HG03064 (cell line): Measurements from ENCODE around the gene FAM170B.

Experiments
- ATAC-seq: cut with Tn5 transposase; IDR thresholded peaks from one replicate; pipeline ENCODE4 v1.9.1; 2021; ENCODE audit warnings: low read depth; ENCODE audit not compliant: unreplicated experiment

Gene FAM170B

DNA sequence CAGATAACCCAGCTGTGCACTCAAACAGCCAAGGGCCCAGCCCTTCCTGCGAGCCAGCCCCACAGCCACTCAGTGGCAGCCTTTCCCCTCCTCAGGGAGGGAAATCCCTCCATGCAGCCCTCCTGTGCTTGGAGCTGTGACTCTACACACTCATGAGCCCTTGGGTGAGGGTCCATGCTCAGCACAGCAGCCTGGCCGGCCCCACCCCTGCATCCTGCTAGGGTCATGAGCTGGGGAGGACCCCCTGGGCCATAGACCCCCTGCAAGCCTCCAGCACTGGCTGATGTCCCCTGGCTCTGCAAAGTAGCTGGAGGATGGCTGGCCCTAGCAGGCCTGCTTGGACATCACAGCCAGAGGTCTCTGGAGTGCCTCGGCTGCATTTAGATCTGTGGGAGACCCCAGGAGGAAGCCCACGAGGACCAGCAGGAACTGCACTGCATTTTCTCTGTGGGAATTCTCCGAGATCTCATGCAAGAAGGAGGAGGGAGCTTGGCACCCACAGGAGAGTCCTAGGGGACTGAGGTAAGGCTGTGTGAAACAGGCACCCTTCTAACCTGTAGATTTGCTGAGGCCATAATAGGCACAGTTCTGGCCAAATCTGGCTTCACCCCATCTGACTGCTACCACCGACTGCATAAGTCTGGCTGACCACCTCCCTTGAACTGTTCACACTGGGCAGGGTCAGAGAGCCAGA lies 37.0 kb upstream of the FAM170B start:
- ATAC-seq = no peak

DNA sequence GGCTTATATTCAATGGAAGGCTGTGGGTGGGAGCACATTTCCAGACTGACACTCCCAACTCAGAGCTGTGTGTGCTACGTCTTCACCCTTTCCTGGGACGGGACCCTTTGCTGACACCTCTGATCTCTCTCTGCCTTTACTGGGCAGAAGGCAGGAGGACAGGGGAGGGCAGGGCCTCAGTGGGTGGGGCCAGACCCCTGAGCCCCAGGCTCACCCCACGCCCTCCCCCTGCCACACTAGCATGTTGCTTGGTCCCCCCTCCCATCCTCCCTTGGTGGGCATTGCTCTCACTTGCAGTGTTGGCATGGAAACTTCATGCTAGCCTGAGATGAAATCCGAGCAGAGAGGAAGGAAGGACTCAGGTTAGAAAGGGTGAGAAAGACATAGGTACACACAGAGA lies 36.0 kb upstream of the FAM170B start:
- no peak for ATAC-seq

DNA sequence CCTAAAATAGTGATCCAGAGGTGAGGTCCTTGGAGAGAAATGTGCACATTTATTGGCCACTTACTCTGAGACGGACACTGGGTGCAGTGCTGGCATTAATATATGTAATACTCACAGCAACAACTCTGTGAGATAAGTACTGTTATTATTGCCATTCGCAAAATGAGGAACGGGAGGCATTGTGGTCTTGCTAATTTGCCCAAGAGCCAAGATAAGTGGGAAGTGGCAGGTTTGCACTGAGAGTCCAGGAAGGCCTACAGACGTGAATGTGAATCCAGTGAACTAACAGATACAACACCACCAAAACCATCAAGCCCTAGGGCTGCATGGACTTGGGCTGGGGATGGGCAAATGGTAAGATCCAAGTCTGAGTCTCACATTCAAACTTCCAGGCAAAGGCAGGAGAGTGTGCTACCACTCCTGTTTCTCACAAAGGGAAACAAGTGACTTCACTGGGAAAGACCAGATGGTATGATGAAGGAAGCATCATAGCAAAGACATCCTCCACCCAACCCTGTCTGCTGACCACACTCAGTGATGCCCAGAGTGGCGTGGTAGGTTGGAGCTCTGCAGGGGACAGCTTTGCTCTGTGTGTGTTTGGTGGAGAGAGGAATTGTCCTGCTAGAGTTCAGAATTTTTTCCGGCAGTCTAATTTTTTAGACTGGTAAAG lies 35.1 kb upstream of the FAM170B start:
- ATAC-seq = no peak

DNA sequence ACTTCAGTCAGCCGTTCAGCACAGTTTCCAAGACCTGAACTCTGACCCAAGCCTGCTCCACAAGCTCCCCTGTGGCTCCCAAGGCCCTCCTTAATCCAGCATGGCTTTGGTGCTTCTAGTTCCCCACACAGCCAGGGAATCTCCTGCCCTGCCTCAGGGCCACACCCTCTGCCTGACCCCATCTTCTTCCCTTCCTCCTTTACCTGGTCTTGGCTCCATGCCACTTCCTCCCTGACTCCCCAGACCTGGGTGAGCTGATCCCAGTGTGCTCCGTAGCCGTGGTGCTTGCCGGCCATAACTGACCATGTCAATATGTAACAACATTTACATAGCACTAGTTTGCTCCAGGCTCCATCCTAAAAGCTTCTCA lies 34.3 kb upstream of the FAM170B start:
- ATAC-seq = no peak

DNA sequence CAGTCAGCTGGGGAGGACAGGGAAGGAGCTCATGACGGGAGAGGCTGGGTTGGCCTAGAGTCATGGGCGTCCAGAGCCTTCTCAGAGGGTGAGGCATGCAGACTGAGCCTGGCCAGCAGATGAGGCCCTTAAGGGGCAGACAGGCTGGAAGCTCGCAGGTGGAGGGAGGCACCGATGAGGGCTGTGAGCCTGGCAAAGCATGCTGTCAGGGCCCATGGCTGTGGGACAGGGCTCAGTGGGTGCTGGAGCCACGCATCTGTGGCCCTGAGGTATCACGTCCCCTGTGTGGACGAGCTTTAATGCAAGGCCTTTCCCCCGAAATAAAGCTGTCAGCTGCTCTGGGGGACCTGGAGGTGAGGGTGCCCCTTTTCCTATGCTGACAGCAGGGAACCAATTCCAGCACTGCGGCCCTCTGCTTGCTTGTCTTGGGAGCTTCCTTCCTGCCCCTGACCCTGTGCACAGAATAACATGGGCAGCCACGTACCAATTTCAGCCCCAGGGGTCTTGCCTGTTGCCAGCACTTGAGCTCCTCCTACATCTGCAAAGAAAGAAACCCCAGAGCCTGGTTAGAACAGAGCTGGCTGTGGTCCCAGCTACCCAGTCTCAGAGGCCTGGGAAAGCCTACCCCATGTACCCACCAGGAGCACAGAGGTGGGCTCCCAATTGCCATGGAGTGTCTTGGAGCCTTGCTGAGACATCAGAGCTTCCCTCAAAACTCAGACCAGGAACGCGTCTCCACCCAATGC lies 33.8 kb upstream of the FAM170B start:
- no peak for ATAC-seq

DNA sequence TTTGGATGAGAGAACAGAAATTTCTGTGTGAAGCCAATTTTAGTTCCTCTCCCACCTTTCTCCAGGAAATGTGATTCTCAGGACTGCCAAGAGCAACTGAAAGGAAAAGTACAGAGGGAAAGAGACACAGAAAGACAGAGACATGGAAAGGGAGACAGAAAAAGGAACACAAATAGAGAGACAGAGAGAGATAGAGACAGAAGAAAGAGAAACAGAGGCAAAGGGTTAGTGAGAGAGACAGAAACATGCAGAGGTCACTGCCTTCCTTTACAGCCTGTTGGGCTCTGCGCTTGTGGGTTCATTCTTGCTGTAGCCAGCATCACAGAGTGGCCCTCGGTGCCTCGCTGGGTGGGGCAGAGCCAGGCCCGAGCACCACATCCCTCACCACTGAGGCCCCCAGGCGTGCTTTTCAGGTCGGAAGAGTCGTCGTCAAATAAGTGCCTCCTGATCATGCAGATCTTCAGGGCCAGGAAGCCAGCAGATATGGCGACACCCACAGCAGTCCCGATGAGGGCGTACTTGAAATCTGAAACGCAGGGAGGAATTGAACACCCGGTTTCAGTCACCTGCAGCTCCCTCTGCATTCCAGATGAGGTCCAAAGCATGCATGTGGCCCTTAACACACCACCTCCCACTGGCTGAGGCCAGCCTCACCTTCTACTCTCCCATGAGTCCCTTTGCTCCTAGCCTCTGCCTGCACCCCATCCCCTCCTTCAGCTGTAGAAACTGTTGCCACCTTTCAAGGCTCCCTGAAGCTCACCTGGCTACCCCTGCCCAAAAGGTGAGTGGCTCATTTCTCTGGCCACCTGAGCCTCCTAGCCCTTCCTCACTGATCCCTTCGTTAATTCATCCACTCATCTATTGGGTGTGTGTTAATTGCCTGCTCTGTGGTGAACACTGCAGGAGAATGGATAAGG lies 32.9 kb upstream of the FAM170B start:
- ATAC-seq = no peak

DNA sequence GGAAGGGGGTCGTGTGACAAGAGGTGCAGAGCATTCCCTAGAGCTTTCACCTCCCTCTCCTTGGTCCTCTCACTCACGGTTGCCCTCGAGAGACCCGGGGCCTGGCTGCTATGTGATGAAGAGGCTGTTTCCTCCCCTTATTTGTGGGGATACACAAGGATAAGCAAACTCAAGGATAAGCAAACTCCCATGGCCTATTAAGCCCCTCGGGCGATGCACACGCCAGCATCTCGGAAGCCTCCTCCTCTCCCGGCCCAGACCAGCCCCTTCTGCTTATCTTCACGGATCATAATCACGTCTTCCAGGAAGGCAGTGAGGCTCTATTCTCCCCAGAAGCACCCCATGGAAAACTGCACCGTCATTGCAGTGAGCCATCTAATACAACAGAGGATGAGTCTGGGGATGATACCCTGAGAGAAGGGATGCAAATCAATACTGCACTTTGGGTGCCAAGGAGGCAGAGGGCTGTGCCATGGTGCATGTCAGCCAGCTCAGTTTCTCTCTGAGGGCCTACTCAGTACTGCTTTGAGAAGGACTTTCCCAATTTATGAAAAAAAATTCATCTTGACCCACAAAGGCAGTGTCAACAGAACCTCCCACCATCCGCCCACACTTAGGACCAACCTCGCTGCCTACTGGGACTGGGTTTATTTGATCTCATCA lies 32.1 kb upstream of the FAM170B start:
- ATAC-seq = no peak

DNA sequence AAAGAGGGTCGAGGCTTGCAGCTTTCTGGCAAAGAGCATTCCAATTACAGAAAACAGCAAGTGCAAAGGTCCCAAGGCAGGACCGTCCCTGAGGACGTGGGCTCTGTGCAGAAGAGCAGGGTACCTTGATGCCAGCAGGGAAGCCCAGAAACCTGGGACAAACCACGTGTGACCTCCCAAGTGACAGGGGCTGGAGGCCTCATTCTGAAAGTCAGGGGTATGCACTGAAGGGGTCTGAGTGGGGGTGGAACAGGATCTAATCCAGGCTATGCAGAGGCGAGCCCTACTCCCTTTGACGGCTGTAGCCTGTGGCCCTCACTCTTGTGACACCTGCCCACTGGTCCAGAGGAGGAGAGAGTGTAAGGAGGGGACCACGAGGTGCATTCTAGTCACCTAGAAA lies 31.4 kb upstream of the FAM170B start:
- ATAC-seq = no peak

DNA sequence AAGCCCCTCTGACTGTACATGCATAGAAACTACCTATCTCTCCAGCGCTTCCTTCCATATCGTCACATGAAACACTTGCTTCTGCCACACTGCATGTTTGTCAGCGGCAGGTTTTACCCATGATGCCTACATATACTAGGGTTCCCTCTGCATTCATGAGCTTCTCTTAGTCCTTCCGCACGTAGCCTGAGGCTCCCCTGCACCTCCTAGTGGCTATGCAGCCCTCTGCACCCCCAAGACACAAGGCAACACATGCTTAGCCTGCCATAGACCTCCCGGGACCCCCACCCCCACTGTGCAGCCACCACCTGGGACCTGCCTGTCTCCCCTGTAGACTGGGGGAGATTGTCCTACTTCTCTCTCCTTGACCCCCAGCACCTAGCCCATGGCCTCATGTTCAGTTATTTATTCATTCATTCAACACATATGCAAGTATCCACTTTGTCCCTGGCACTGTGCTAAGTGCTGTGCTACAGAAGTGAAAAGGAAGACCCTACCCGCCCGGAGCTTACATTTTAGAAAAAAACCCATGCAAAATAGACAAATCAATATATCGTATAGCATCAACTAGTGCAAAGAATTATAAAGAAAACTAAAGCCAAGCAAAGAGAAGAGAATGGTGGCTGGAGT lies 30.9 kb upstream of the FAM170B start:
- no peak for ATAC-seq

DNA sequence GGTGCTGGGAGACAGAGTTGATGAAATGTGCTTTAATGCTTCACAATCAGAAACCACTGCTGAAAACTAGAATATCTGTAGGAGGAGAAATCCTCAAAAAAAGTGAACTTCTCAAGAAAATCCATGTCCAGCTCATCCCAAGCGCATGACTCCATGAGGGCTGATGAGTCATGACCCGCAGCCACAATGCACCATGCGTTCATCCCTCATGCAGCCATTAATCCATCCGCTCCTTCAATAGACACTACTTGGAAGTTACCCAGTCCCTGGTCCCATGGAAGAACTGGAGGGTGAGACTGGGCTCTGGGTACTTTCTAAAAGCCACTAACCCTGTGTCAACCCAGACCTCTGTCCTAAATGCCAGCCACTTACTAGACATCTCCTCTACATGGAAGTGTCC lies 29.9 kb upstream of the FAM170B start:
- ATAC-seq = no peak

DNA sequence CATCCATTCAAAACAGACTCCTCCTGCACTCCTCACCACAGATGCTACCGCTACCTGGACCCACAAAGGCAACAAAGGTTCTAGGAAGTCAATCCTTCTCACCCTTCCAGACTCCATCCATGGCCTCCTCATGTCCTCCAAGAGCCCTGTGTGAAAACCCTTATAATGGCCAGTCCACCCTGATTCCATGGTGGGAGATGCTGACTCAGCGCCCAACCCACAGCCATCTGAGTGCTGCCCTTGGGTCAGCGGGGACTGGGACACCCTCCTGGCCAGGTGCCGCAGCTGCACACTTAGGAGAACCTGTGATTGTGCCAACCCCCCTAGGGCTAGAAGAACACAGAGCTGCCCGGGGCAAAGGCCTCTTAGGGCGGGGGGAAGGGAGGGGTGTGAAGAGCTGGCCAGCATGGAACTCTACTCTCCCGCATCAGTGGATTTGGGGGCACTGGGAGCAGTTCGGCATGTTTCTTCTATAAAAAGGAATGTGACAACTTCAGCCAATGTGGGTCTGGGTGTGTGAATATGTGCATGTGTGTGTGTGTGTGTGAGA lies 29.0 kb upstream of the FAM170B start:
- no peak for ATAC-seq

DNA sequence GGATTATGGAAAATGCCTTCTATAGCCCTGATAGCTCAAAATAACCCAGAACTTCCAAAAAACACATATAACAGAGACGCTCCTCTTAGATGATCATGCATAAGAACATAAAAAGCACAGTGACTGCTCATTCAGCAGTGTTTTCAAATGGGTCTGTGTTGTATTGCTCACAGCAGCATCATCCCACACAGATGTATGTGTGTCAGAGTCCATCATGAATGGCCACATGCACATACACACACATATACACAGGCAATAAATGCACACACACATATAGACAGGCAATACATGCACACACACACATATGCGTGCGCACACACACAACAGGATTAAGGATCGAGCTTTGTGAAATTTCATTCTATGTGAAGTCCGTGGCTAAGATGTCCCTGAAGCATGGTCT lies 28.2 kb upstream of the FAM170B start:
- no peak for ATAC-seq

DNA sequence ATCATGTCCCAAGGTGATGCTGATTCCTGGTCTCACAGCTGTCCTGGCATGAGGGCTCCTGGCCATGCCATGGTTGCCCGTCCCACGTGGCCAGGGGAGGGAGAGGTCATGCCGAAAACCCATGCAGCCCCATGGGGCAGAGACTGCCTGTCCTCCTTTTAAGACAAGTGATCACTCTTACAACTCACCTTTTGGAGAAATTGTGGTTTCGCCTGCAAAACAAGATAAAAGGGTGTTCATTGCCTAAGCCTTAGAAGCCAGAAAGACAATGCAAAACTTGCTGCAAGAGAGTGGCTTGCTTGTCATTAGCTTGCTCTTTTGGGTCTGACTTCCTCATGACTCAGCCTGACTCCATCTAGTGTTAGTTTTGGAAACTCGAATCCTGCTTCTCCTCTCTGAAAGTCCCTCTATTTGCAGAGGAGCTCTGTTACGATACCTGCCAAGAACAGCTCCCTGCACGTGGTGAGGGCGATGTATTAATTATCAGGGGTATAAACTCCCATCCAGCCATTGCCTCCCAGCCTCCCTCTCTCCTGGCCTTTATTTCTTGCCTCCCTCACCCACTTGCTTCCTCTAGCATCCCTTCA lies 27.7 kb upstream of the FAM170B start:
- no peak for ATAC-seq

DNA sequence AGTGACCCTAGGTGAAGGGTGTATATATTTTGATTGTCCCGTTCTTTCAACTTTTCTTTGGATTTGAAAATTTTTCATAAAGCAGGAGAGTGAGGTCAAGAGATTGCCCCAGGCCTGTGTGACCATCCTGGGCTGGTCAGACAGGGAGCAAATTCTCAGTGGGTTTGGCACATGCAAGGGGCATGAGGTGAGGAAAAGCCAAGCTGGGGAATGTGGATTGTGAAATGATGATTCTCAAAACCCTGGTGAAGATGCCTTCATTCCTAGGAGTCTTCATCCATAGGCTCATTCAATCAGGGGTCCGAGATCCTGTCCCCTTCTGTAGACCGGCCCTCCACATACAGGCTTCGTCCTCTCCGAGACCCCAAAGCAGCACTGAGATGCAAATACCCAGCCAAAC lies 27.0 kb upstream of the FAM170B start:
- ATAC-seq = no peak

DNA sequence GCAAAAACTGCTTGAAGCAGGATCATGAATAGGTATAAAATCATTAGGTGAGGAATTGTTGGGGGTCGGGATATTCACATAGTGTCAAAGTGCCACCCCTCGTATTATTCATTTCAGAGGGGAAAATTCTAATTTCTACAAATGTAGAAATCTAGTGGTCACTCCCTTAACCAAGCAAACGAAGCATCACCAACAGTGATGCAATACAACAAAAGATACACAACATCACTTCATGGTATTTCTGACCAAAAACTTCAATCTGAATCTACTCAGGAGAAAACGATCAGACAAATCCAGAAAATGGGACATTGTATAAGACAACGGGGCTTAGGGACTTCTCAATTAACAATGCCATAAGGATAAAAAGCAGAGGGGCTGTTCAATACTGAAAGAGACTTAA lies 26.3 kb upstream of the FAM170B start:
- no peak for ATAC-seq

DNA sequence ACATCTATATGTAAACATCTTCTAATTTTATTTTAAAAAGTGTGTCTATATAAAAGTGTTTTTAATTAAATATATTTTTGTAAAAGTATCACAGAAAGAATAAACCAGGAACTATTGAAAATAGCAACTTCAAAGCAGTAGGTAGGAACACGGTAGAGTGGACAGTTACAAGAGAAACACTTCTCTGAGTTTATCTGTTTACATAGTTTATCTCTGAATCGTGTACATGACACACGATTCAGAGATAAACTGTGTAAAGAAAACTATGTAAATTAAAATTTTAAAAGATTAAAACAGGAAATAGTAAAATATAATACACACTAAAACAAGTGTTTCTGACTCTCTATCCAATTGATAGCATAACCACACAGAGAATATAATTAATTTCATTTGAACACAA lies 25.1 kb upstream of the FAM170B start:
- ATAC-seq = no peak

DNA sequence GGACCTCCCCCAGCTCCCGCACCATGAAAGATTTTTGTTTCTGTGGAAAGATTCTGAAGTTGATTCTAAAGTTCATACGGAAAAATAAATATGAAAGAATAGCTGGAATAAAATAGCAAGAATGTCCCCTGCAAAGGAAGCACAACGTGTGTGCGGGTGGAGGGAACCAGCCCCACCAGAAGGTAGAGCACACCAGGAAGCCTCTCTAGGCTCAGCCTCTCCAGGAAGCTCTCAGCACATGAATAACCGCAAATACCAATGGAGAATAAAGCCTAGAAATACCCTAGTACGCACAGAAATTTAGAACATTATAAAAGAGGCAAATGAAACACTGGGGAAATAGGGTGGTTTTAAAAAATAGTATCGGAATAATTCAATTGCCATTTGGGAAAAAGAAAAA lies 24.6 kb upstream of the FAM170B start:
- no peak for ATAC-seq

DNA sequence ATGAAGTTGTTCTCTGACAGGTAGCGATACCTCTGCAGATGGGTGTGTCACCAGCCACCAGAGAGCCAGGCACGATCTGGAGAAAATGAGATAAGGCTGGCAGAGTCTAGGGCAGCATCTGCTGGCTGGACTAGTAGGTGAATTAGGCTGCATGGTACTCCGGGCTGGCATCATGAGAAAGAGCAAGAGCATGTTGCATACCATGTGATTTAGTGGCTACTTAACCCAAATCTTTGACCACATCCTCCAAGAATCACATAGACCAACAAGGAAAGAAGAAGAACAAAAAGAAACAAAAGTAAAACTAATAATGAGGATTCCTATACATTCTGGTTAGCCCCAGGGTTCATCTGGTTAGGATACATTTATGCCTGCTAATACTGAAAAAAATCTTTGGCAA lies 23.4 kb upstream of the FAM170B start:
- ATAC-seq = no peak

DNA sequence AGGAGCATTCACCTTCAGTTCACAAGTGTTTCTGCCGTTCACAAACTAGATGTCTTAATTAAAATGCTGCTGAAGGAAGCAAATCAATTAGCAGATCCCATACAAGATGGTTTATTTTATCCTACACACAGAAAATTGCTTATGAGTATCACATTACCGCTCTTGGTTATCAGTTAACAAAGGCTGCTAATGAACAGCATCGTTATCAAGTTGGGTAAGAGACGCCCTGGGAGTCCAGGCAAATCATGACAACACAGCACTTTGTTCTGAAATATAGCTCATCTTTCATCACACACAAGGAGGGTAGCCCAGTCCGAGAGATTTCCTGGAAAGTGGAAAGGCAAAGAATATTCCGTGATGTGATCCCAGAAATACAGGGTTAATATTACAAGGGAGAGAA lies 20.8 kb upstream of the FAM170B start:
- ATAC-seq = no peak
